HepG2 (cell line): ENCODE results near the gene NVL. TPM values are rescaled to one million over a fixed set of nuclear protein-coding genes. Genes with fewer than 3 reads are reported as not detected.

Source experiments
- ATAC-seq: fragments of 200-7000 bp; cut with Tn5 transposase; 3 replicates; pipeline ENCODE4 v1.9.1; 2020; ENCODE audit warnings: mild to moderate bottlenecking, moderate library complexity
- BruUV-seq: library from RNA; stranded (reverse); fragments of 400-500 nt; replicated peaks from 2 replicates; lab custom pipeline; 2021; lab: Mats Ljungman, UMichigan
- CTCF ChIA-PET: fragments of 300-600 bp; formaldehyde crosslinking; extraction: SDS; loops from one replicate; lab custom pipeline; 2021; ENCODE audit warnings: low total read pairs, inconsistent platforms, low intra/inter-chr PET ratio; lab: Yijun Ruan, JAX
- POLR2A ChIA-PET: fragments of 350-600 bp; sonication (Branson Sonifier 250); formaldehyde crosslinking; loops from one replicate; lab custom pipeline; 2020; ENCODE audit warnings: antibody characterized with exemption, inconsistent platforms; lab: Yijun Ruan, JAX
- DNase-seq: peaks from one replicate; pipeline ENCODE4 v3.0.0-alpha.2; 2015; ENCODE audit warnings: low spot score
- FAIRE-seq: peaks from 3 replicates; lab custom pipeline; 2011; peaks lifted over from hg19 to GRCh38; lab: Jason Lieb, UNC
- H2AFZ ChIP-seq: one replicate; pipeline ENCODE4 v1.6.1; 2011; ENCODE audit warnings: low read length, inconsistent platforms
- H3K27ac ChIP-seq: fragments of 300-600 bp; 3 replicates; pipeline ENCODE4 v1.8.0; 2011; ENCODE audit warnings: mixed run types, mild to moderate bottlenecking, mixed read lengths, low read length, inconsistent platforms; ENCODE audit not compliant: insufficient read depth; ENCODE audit errors: extremely low read length
- H3K27me3 ChIP-seq, 2 experiments: fragments of 200-600 bp in 1 of 2; 2 replicates in 1 of 2; 3 replicates in 1 of 2; pipeline versions ENCODE4 v1.6.0 to v1.8.0; 2011; ENCODE audit warnings: low read length in 2 of 2, mild to moderate bottlenecking in 2 of 2, moderate library complexity in 2 of 2, inconsistent platforms in 1 of 2; ENCODE audit not compliant: insufficient read depth in 2 of 2, control insufficient read depth in 1 of 2
- H3K36me3 ChIP-seq, 2 experiments: fragments of 200-600 bp in 1 of 2; replicated peaks in 1 of 2; 2 replicates in 1 of 2; 3 replicates in 1 of 2; pipeline versions ENCODE4 v1.5.1 to v1.8.0; 2011; ENCODE audit warnings: low read length in 2 of 2, inconsistent platforms in 1 of 2; ENCODE audit not compliant: insufficient read depth in 2 of 2, control insufficient read depth in 1 of 2
- H3K4me1 ChIP-seq: 2 replicates; pipeline ENCODE4 v1.5.1; 2012; ENCODE audit warnings: low read length, inconsistent platforms; ENCODE audit not compliant: insufficient read depth
- H3K4me2 ChIP-seq: 2 replicates; pipeline ENCODE4 v1.6.0; 2011; ENCODE audit warnings: low read depth, low read length, inconsistent platforms
- H3K4me3 ChIP-seq, 3 experiments: fragments of 200-600 bp in 1 of 3; sonication (generic), shearing (Covaris generic) in 1 of 3; replicated peaks in 1 of 3; 2 replicates each; pipeline ENCODE4 v1.5.1; 2011 to 2016; ENCODE audit warnings: low read length in 3 of 3, inconsistent platforms in 2 of 3, low read depth in 2 of 3, mild to moderate bottlenecking in 2 of 3, control low read depth in 1 of 3, mixed read lengths in 1 of 3; ENCODE audit not compliant: insufficient read depth in 1 of 3
- H3K79me2 ChIP-seq: one replicate; pipeline ENCODE4 v1.6.1; 2011; ENCODE audit warnings: low read length, inconsistent platforms; ENCODE audit not compliant: insufficient read depth
- H3K9ac ChIP-seq: 2 replicates; pipeline ENCODE4 v1.6.0; 2011; ENCODE audit warnings: mild to moderate bottlenecking, low read depth, low read length, inconsistent platforms; ENCODE audit not compliant: insufficient read depth
- H3K9me3 ChIP-seq: 2 replicates; pipeline ENCODE4 v1.5.1; 2012; ENCODE audit warnings: mild to moderate bottlenecking, low read length
- H4K20me1 ChIP-seq: 2 replicates; pipeline ENCODE4 v1.6.0; 2011; ENCODE audit warnings: inconsistent platforms, mild to moderate bottlenecking, low read length, moderate library complexity; ENCODE audit not compliant: insufficient read depth
- ATF3 ChIP-seq: sonication (generic); formaldehyde crosslinking; IDR thresholded peaks from 2 replicates; pipeline ENCODE4 v1.4.0; 2020; ENCODE audit warnings: missing genetic modification reagents
- DPF2 ChIP-seq: sonication (generic); formaldehyde crosslinking; IDR thresholded peaks from 2 replicates; pipeline ENCODE4 v1.4.0; 2020; ENCODE audit warnings: mild to moderate bottlenecking, low read depth, missing genetic modification reagents, borderline replicate concordance
- ISX ChIP-seq: sonication (generic); formaldehyde crosslinking; conservative IDR thresholded peaks from 2 replicates; pipeline ENCODE4 v1.5.0; 2020; ENCODE audit warnings: missing genetic modification reagents
- KDM5A ChIP-seq: fragments of 200-600 bp; sonication (generic); IDR thresholded peaks from 2 replicates; pipeline ENCODE4 v1.7.0; 2018; ENCODE audit warnings: antibody characterized with exemption, mild to moderate bottlenecking, low read length, borderline replicate concordance
- SUZ12 ChIP-seq: fragments of 150-350 bp; IDR thresholded peaks from 2 replicates; pipeline ENCODE4 v1.6.1; 2014; ENCODE audit warnings: low read depth, low read length
- ZFP41 ChIP-seq: sonication (generic); formaldehyde crosslinking; IDR thresholded peaks from 2 replicates; pipeline ENCODE4 v1.4.0; 2020; ENCODE audit warnings: mild to moderate bottlenecking, missing genetic modification reagents, borderline replicate concordance
- ZNF552 ChIP-seq: sonication (generic); formaldehyde crosslinking; IDR thresholded peaks from 2 replicates; pipeline ENCODE4 v1.9.0; 2022; ENCODE audit warnings: missing genetic modification reagents, mild to moderate bottlenecking, borderline replicate concordance
- WGBS: methylation state at CpG from one replicate; pipeline ENCODE4 v1.1.6; 2017; ENCODE audit warnings: low lambda C conversion rate; 5-methylcytosine and 5-hydroxymethylcytosine counted together
- in situ Hi-C: cut with HindIII; loops from 2 replicates; pipeline ENCODE4 v1.10.0; 2017; ENCODE audit warnings: low pct_unique_long_range_greater_than_20kb; ENCODE audit not compliant: extremely low pct_ligation_motif_present
- intact Hi-C: fragments of 100-400 bp; cut with micrococcal nuclease; formaldehyde crosslinking; loops from one replicate; pipeline ENCODE4 v1.10.0; 2022; ENCODE audit not compliant: unreplicated experiment
- polyA plus RNA-seq, 8 experiments: library from polyadenylated mRNA; depleted of rRNA in 3 of 8; stranded (reverse) in 7 of 8; unstranded in 1 of 8; fragments of >200 nt; fragmentation: Illumina TruSeq in 4 of 8; extraction: Trizol in 4 of 8; gene quantifications; 2 replicates each; pipeline versions ENCODE4 v1.2.1 to v1.2.3, GENCODE V29; 2011 to 2016; ENCODE audit warnings: low read depth in 4 of 8, missing spikeins in 1 of 8, mixed read lengths in 1 of 8; ENCODE audit not compliant: insufficient read depth in 1 of 8
- total RNA-seq, 5 experiments: library from RNA; depleted of rRNA; stranded (reverse); fragments of >200 nt; fragmentation: Illumina TruSeq; extraction: Trizol; gene quantifications; 2 replicates each; pipeline ENCODE4 v1.2.3, GENCODE V29; 2016; ENCODE audit warnings: low read depth in 1 of 5
- TF ChIP-seq, protein P1 (sequence below): sonication (generic); formaldehyde crosslinking; IDR thresholded peaks from 2 replicates; pipeline ENCODE4 v1.8.0; 2023; ENCODE audit warnings: mild to moderate bottlenecking, missing genetic modification reagents

The NVL gene
- total and polyA plus RNA-seq, 2 of the 13 experiments (the other 11 are each of a cell fraction or from before 2014, with no cell fraction given), result 8.3 to 21.0 TPM

DNA sequence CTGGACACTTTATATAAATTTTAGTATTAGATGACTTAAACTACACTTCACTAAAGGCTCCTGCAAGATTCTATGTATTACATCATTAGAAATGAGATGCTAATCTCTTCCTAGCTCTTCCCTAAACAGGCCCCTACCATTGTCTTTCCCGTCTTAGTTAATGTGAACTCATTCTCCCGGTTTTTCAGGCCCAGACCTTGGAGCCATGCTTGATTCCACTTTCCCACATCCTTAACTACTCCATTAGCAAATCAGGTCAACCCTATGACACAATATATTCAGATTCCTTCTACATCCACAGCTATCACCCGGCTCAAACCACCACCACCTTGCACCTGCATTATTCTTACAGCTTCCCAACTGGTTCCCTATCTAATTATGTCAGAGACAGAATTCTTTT, 73.3 kb downstream of the NVL start:
- in situ Hi-C loops (no loop called here), intact Hi-C loops (no loop called here)
- TF ChIP-seq ZNF552 (CRISPR knock-in tag), result no peak
- no peak for TF ChIP-seq KDM5A
- Histone ChIP-seq H3K9me3 (no peaks in the 10 kb centered on the region), H4K20me1 (no peaks in the 10 kb centered on the region), H2AFZ (no peak overlapping the region), H3K4me3 (no peak overlapping the region), H3K27ac (no peak overlapping the region), H3K36me3 (peaks cover 0 to 3% of the 10 kb centered on the region in 2 experiments; a peak in 2 of 5 replicates), H3K4me1 (peaks cover 5% of the 10 kb centered on the region; the same call in 1 of the 2 replicates), H3K79me2 (no peaks in the 10 kb centered on the region), H3K4me2 (no peak overlapping the region), H3K9ac (no peak overlapping the region), H3K27me3 (no peaks in the 10 kb centered on the region)
- CTCF ChIA-PET, result no interaction called here
- BruUV-seq, result no TSS peak
- no peak for DNase-seq
- FAIRE-seq, result no peak
- no peak for ATAC-seq
- POLR2A ChIA-PET, result no interaction called here
- WGBS, result 92% methylated on average over 3 of the region's 3 CpGs

DNA sequence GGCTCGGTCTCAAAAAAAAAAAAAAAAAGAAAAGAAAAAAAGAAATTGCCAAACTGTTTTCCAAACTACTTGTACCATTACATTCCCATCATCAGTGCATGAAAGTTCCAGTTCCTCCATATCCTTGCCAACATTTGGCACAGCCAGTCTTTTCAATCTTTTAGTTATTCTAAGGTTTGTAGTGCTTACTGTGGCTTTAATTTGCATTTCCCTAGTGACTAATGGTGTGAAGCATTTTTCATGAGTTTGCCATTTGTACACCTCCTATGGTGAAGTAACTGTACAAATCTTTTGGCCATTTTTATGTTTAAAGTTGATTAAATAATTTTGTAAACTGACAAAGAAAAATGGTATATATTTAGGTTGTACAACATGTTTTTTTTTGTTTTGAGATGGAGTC, 76.3 kb downstream of the NVL start:
- H3K4me3 ChIP-seq, result no peak overlapping the region
- H3K79me2 ChIP-seq, result no peaks in the 10 kb centered on the region
- DNase-seq (no peak), FAIRE-seq (no peak), ATAC-seq (no peak)
- no peaks in the 10 kb centered on the region for H3K9me3 ChIP-seq
- CTCF ChIA-PET, result no interaction called here
- no peaks in the 10 kb centered on the region for H3K4me1 ChIP-seq
- H3K9ac ChIP-seq, result no peak overlapping the region
- no TSS peak for BruUV-seq
- H2AFZ ChIP-seq, result no peak overlapping the region
- no peaks in the 10 kb centered on the region for H4K20me1 ChIP-seq
- H3K27ac ChIP-seq, result no peak overlapping the region
- POLR2A ChIA-PET, result no interaction called here
- 94% methylated on average over 1 of the region's 1 CpG for WGBS
- H3K4me2 ChIP-seq, result no peak overlapping the region
- TF ChIP-seq ATF3 (CRISPR knock-in tag), result no peak
- TF ChIP-seq ZFP41 (CRISPR knock-in tag), result no peak
- TF ChIP-seq SUZ12, result no peak
- TF ChIP-seq DPF2 (CRISPR knock-in tag), result no peak
- no peak for TF ChIP-seq ISX (CRISPR knock-in tag)
- TF ChIP-seq, protein P1, sequence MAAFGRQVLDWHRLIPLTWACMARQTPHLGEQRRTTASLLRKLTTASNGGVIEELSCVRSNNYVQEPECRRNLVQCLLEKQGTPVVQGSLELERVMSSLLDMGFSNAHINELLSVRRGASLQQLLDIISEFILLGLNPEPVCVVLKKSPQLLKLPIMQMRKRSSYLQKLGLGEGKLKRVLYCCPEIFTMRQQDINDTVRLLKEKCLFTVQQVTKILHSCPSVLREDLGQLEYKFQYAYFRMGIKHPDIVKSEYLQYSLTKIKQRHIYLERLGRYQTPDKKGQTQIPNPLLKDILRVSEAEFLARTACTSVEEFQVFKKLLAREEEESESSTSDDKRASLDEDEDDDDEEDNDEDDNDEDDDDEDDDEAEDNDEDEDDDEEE (CRISPR knock-in tag), result no peak
- intact Hi-C loops, result no loop called here
- peaks cover 5 to 12% of the 10 kb centered on the region in 2 experiments; a peak in 3 of 5 replicates for H3K36me3 ChIP-seq
- H3K27me3 ChIP-seq, result no peaks in the 10 kb centered on the region
- in situ Hi-C loops, result no loop called here
